Bronchial epithelial cell (primary cell): ENCODE data around the gene OTOG. TPM values are rescaled to one million over a fixed set of nuclear protein-coding genes. Genes with fewer than 3 reads are reported as not detected.

Source experiments
- DNase-seq: peaks from one replicate; pipeline ENCODE4 v3.0.0-alpha.2; 2010; ENCODE audit warnings: low read depth
- FAIRE-seq: peaks from 2 replicates; lab custom pipeline; 2011; peaks lifted over from hg19 to GRCh38; lab: Jason Lieb, UNC
- H3K27me3 ChIP-seq: 2 replicates; pipeline ENCODE4 v1.5.1; 2011; ENCODE audit warnings: low read length; ENCODE audit not compliant: control insufficient read depth, insufficient read depth
- H3K36me3 ChIP-seq: 2 replicates; pipeline ENCODE4 v1.5.1; 2011; ENCODE audit warnings: low read length; ENCODE audit not compliant: control insufficient read depth, insufficient read depth
- H3K4me3 ChIP-seq: 2 replicates; pipeline ENCODE4 v1.5.1; 2011; ENCODE audit warnings: mild to moderate bottlenecking, low read depth, low read length, control low read depth
- CTCF ChIP-seq: IDR thresholded peaks from 2 replicates; pipeline ENCODE4 v1.5.1; 2011; ENCODE audit warnings: mild to moderate bottlenecking, moderate library complexity, low read length, control low read depth, inconsistent platforms; ENCODE audit not compliant: insufficient read depth, severe bottlenecking
- total RNA-seq: library from RNA; depleted of rRNA; stranded (reverse); fragments of >200 nt; gene quantifications from 2 replicates; pipeline ENCODE4 v1.2.1, GENCODE V29; 2014

The OTOG gene
- total RNA-seq = not detected in 2 replicates

DNA sequence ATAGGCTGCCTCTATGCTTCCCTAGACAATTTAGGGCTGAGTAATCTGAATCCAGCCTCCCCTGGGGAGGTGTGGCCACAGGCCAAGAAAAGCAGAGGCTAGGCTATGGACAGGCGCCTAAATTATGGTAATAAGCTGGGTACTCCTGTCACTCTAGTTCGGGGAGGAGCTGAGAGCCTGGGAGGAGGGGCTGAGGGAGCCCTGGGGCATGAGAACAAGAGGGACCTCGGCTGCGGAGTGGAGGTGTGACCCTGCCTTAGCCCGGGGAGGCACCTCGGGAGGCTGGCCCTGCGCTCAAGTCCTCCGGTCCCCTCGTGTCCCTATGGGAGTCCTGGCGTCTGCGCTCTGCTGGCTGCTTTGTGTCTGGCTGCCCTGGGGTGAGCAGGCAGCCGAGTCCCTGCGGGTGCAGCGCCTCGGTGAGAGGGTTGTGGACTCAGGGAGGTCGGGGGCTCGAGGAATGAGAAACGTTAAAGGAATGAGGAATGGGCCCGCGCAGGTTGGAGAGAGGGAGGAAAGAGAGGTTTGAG lies at the start of gene OTOG:
Gene OTOG, plus strand, starts transcription at position 209 of the 527 bp plus-strand sequence. Its CDS starts 114 bp downstream, at position 323.
- Histone ChIP-seq H3K27me3 (peaks cover 3% of the 10 kb centered on the region), H3K4me3 (no peak within 1 kb of the TSS), H3K36me3 (no peaks in the 10 kb centered on the region)
- DNase-seq = peak; percentile 24
- FAIRE-seq = no peak
- TF ChIP-seq CTCF = no peak

DNA sequence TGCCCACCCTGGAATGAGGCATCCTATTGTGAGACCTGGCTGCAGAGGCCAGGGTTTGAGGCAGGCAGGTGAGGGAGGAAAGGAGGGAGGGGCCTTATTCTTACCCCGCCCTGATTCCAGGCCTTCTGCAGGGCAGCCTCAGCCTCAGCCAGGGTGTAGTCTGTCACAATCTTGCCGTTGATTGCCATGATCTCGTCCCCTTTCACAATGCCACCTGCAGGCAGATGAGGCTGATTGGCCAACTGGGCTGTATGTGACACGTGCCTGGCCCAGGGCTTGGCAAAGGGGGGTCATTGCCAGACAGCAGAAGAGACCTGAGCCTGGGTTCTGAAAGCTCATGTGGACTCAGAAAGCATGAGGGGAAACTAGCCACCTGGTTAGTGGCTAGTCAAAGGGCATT lies 49.0 kb upstream of the OTOG start:
- FAIRE-seq (no peak), DNase-seq (no peak)
- no peak for TF ChIP-seq CTCF
- Histone ChIP-seq H3K4me3 (no peak overlapping the region), H3K36me3 (no peaks in the 10 kb centered on the region), H3K27me3 (peaks cover 3% of the 10 kb centered on the region)

DNA sequence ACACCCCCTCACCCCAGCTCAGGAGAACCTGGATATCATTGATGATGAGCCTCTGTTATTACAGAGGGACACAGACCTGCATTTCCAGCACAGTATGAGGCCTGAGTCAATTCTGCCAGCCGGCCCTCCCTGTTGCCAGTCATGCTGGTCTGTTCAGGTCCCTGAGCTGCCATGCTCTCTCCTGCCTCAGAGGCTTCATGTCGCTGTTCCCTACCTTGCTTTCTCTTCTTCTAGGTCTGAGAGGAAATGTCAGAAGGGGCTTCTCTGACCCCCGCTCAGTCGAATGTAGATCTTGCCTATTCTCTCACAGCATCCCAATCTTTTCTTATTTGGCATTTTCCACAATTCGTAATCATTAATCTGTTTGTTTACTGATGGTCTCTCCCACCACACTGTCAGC lies 48.6 kb upstream of the OTOG start:
- peaks cover 3% of the 10 kb centered on the region for H3K27me3 ChIP-seq
- H3K4me3 ChIP-seq = no peak overlapping the region
- DNase-seq (no peak), FAIRE-seq (peak; percentile 7)
- TF ChIP-seq CTCF = peak; percentile 30
- H3K36me3 ChIP-seq = no peaks in the 10 kb centered on the region

- FAIRE-seq (no peak), DNase-seq (no peak)
- Histone ChIP-seq H3K4me3 (no peak overlapping the region), H3K36me3 (no peaks in the 10 kb centered on the region), H3K27me3 (peaks cover 3% of the 10 kb centered on the region)
- no peak for TF ChIP-seq CTCF
Measured at GRCh38 chr11:17500673-17501072, 46.4 kb upstream of the OTOG start.

GRCh38 chr11:17502630-17503029 lies 44.4 kb upstream of the OTOG start:
- Histone ChIP-seq H3K36me3 (no peaks in the 10 kb centered on the region), H3K4me3 (no peak overlapping the region), H3K27me3 (peaks cover 2% of the 10 kb centered on the region)
- no peak for FAIRE-seq
- DNase-seq = no peak
- TF ChIP-seq CTCF = no peak

- Histone ChIP-seq H3K4me3 (no peak overlapping the region), H3K36me3 (no peaks in the 10 kb centered on the region), H3K27me3 (peaks cover 4% of the 10 kb centered on the region)
- peak; percentile 86 for TF ChIP-seq CTCF
- FAIRE-seq (peak; percentile 68), DNase-seq (peak; percentile 47)
Measured at GRCh38 chr11:17504330-17505107, 42.5 kb upstream of the OTOG start.
